ENCODE measurements around the gene C1orf94. TPM values are rescaled to one million over a fixed set of nuclear protein-coding genes. Genes with fewer than 3 reads are reported as not detected.

Gene C1orf94
- total and polyA plus RNA-seq, 2 experiments from 2014 or later: not detected

DNA sequence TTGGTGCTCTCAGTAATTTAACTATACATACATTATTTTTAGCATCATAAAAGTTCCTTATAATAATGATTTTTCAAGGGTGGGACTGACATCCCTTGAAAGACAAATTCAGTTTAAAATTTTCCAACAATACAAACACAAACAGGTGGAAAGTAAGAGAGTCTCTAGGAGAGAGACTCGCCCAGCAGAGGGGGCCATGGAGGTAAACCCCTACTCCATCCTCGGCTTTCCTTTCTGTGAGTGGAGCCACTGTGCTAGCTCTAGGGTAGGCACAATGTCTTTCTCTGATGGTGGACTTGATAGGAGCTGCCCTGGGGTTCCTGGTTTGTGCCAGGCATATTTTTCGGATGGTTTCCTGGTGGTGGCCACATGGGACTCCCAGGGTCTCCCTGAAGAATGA, 20.0 kb upstream of the C1orf94 start:
- no peaks in the 10 kb centered on the region; the same call in 1 of the 2 replicates for H4K20me1 ChIP-seq (ENCODE audit: insufficient read depth)
- in situ Hi-C loops (cut with MboI): no loop called here

DNA sequence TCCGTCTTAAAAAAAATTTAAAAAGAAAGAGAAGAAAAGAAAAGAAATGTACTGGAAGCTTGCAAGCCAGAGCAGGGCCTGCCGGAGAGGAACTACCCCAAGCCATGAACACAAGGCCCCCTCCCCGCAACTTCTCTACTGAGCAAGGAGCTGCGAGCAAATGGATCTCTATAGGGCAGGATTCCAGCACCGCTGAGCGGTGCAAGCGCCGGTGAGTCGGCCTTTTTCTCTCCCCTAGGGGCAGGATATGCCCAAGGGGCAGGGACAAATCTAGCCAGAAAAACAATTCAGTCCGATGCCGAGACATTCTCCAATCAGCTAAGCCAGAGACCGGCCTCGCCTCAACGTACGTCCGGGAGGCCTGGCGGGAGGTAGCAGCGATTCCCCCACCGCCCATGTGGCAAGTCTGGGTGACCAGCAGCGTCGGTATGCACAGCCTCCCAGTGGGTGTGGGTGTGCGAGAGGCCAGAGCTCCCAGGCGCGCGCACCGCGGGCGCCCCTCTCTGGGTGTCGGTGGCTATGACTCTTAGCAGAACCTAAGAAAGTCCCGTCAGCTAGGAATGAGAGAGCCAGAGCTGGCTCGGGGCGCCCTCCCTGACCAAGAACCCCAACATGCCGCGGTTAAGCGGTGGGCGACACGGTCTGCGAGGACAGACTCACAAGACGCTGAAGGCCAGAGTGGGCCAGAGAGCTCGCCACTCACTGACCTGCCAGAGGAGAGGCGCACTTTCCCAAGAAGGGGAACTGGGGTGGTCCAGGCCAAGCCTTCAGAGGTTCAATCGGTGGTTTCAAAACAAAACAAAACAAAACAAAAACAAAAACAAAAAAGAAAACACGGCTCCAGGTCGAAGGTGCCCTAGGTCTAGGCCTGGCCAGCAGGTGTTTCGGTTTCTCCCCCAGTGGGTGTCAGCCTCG, 13.6 kb upstream of the C1orf94 start:
- H3K27ac ChIP-seq: peak overlapping the region; percentile 86
- peaks cover 14% of the 10 kb centered on the region for H3K4me1 ChIP-seq (ENCODE audit: insufficient read depth)
- no peak for TF ChIP-seq EZH2 (IDR thresholded peaks at IDR 0.05; ENCODE audit: insufficient read depth, poor library complexity, severe bottlenecking)
- no peak for TF ChIP-seq EZH2phosphoT487 (IDR thresholded peaks at IDR 0.05; ENCODE audit: insufficient read depth, low read depth)
- no peaks in the 10 kb centered on the region for H3K27me3 ChIP-seq (replicated peaks; ENCODE audit: insufficient read depth)
- no peaks in the 10 kb centered on the region for H4K20me1 ChIP-seq (ENCODE audit: insufficient read depth)
- WGBS, 2 experiments (ENCODE audit: low coverage in 1 of 2, low lambda C conversion rate in 2 of 2, missing lambda C conversion rate in 2 of 2): 3 to 4% methylated on average over 46 of the region's 46 CpGs
- H3K4me3 ChIP-seq: peak overlapping the region; percentile 89
- peak overlapping the region; percentile 89 for H2AFZ ChIP-seq
- H3K9me3 ChIP-seq (ENCODE audit: low read depth): no peaks in the 10 kb centered on the region
- no peaks in the 10 kb centered on the region for H3F3A ChIP-seq (ENCODE audit: insufficient read depth)
- in situ Hi-C loops (cut with MboI): loop anchor here (10.0 kb wide), 1 partner anchor 428 kb away; no protein-coding TSS in a partner anchor
- peak; percentile 99 for DNase-seq
- peak overlapping the region; percentile 79 for H3K9ac ChIP-seq
- no peaks in the 10 kb centered on the region for H3K36me3 ChIP-seq (ENCODE audit: low read depth)
- peak overlapping the region; percentile 91 for H3K4me2 ChIP-seq (ENCODE audit: unreplicated experiment)
- peaks cover 59% of the 10 kb centered on the region for H3K79me2 ChIP-seq (ENCODE audit: insufficient read depth)
- no peaks in the 10 kb centered on the region for H3K9me2 ChIP-seq (ENCODE audit: insufficient read depth)

More for the DNA sequence above, 20.0 kb upstream of the C1orf94 start:
- no peak overlapping the region for H3K4me2 ChIP-seq (ENCODE audit: unreplicated experiment)
- no peaks in the 10 kb centered on the region for H3K27me3 ChIP-seq (replicated peaks; ENCODE audit: insufficient read depth)
- H3K79me2 ChIP-seq (ENCODE audit: insufficient read depth): peaks cover 100% of the 10 kb centered on the region
- DNase-seq: no peak
- H3K9ac ChIP-seq: no peak overlapping the region
- TF ChIP-seq EZH2phosphoT487 (IDR thresholded peaks at IDR 0.05; ENCODE audit: insufficient read depth, low read depth) (no peak), EZH2 (IDR thresholded peaks at IDR 0.05; ENCODE audit: insufficient read depth, poor library complexity, severe bottlenecking) (no peak)
- no peak overlapping the region for H2AFZ ChIP-seq
- peaks cover 8% of the 10 kb centered on the region; the same call in 1 of the 2 replicates for H3K4me1 ChIP-seq (ENCODE audit: insufficient read depth)
- no peaks in the 10 kb centered on the region for H3K36me3 ChIP-seq (ENCODE audit: low read depth)
- no peaks in the 10 kb centered on the region for H3K9me2 ChIP-seq (ENCODE audit: insufficient read depth)
- WGBS, 2 experiments (ENCODE audit: low coverage in 1 of 2, low lambda C conversion rate in 2 of 2, missing lambda C conversion rate in 2 of 2): 89 to 98% methylated on average over 3 of the region's 3 CpGs
- no peaks in the 10 kb centered on the region for H3K9me3 ChIP-seq (ENCODE audit: low read depth)
- no peak overlapping the region for H3K4me3 ChIP-seq
- H3K27ac ChIP-seq: no peak overlapping the region
- peaks cover 13% of the 10 kb centered on the region; the same call in 1 of the 2 replicates for H3F3A ChIP-seq (ENCODE audit: insufficient read depth)

DNA sequence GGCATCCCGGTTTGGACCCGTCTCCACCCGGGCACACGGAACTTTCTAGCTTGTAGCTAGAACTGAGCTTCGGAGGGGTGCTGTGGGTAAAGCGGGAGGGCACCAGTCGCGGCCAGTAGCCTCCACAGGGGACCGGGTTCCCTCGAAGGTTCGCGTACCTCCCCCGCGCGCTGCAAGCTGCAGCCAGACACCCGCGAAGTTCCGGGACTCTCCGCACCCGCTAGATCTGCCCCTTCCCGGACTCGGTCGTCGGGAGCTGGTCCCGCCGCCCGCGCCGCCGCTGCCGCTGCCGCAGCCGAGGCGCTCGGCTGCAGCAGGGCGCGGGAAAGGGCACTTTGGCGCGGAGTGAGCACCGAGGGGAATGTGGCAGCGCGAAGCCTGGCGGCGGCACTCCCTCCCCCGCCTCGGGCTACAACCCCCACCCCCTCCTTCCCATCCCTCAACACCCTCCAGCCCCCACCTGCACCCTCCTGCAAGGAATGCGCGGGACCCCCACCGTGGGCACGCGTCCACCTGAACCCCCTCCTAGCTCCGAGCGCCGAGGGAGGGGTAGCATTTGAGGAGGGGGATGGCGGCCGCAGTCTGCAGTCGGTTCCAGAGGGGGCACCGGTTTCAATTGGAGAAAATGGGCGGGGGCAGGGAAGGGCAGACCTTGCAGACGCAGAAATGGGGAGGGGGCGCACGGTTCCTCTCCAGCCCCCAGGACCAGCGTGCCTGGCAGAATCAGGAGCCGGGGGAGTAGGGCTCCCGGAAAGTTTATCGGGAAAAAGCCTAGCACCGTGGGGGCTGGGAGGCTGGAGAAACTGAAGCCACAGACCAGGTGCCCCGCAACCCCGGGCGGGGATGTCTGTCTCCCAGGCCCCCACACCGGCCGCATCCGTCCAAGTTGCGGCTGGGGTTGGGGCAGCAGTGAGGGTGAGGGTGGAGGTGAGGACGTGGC, 12.6 kb upstream of the C1orf94 start:
- peak overlapping the region; percentile 79 for H3K9ac ChIP-seq

More for the DNA sequence above, 12.6 kb upstream of the C1orf94 start:
- Histone ChIP-seq H3K9me3 (ENCODE audit: low read depth) (no peaks in the 10 kb centered on the region), H3K36me3 (ENCODE audit: low read depth) (no peaks in the 10 kb centered on the region), H3K4me2 (ENCODE audit: unreplicated experiment) (peak overlapping the region; percentile 91), H4K20me1 (ENCODE audit: insufficient read depth) (no peaks in the 10 kb centered on the region), H3K9me2 (ENCODE audit: insufficient read depth) (no peaks in the 10 kb centered on the region), H3K4me3 (peak overlapping the region; percentile 89), H3K27me3 (replicated peaks; ENCODE audit: insufficient read depth) (no peaks in the 10 kb centered on the region), H3K79me2 (ENCODE audit: insufficient read depth) (peaks cover 49% of the 10 kb centered on the region), H2AFZ (peak overlapping the region; percentile 89), H3K4me1 (ENCODE audit: insufficient read depth) (peaks cover 14% of the 10 kb centered on the region), H3K27ac (peak overlapping the region; percentile 36), H3F3A (ENCODE audit: insufficient read depth) (no peaks in the 10 kb centered on the region)
- in situ Hi-C loops (cut with MboI): loop anchor here (10.0 kb wide), 1 partner anchor 429 kb away; no protein-coding TSS in a partner anchor
- TF ChIP-seq EZH2 (IDR thresholded peaks at IDR 0.05; ENCODE audit: insufficient read depth, poor library complexity, severe bottlenecking) (no peak), EZH2phosphoT487 (IDR thresholded peaks at IDR 0.05; ENCODE audit: insufficient read depth, low read depth) (no peak)
- DNase-seq: peak; percentile 74
- WGBS, 2 experiments (ENCODE audit: low coverage in 1 of 2, low lambda C conversion rate in 2 of 2, missing lambda C conversion rate in 2 of 2): 0 to 1% methylated on average over 48 to 75 of the region's 75 CpGs

All from GM23248 (cell line).